ENCODE measurements around the gene ALKAL2.

ALKAL2 gene

DNA sequence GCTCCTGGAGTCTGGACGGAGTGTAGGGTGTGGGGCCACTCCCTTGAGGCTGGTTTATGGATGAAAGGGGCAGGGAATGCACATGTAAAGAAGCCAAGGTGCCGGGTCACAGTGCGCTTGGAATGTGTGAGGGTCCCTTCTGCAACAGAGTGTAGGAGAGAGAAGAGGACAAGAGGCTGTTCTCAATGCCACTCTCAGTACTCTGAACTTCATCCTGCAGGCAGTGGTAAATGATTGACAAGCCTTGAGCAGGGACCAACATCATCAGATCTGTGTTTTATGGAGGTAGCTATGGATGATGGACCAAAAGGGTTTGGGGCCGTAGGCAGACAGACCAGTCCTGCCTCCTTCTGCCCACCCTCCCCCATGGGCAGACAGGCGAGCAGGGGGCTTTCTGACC is 7.2 kb upstream of the ALKAL2 start:
- in situ Hi-C loops (cut with HindIII; ENCODE audit: low sequenced_read_pairs), result no loop called here

DNA sequence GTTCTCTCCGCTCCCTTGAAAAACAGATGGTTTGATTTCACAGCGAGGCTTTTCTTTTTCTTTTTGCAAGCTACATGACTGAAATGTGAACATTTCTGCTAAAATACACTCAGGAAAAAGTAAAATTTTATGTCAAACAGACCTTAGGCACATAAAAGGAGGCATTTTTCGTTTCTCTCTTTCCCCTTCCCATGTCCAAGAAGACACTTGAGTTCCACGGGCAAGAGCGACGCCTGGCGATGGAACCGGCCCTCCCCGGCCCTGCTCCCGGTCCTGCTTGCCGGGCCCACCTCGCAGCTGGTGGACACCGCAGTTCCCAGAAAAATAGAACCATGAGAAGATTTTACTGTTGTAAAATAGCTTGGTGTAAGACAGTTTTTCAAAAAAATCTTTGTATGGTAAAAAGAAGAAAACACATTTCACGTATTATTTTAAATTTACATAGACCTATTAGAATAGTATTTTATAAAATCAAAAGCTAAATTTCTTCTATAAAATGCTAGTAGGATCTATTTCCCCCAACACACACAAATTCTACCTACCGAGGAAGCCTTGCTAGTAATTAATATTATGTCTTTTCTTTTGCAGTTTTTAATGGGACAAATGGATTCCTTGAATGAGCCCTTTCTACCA is 2.3 kb upstream of the ALKAL2 start:
- in situ Hi-C loops (cut with HindIII; ENCODE audit: low sequenced_read_pairs), result no loop called here

DNA sequence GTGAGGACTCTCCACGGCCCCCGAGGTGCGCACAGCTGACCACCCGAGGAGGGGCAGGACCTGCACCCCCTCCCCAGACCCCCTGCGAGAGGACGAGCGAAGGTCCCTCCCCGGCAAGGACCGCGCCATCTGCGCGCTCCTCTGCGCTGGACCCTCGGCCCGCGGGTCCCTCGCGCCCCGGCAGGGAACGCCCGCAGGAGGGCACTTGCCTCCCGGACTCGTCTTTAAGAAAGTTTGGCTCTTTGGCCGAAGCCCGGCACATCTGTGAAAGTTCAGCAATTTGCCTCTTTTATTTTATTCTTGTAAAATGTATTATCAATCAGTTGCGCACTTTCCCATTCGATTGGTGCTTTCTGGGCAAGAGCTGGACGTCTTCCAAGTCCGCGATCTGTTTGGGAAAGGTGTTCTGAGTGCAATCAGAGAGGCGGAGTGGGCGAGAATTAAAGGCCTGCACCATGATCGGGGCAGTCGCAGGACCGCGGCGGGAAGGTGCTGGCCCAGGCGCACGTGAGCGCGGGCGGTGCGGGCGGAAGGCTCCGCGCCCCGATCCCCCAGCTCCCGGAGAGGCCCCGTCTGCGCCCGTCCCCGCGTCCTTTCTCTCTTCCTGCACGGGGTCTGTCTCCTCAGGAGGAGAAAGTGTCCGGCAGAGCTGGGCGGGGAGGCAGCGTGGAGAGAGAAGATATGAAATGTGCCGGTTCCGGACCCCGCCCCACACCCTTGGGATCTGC is 1.6 kb upstream of the ALKAL2 start:
- in situ Hi-C loops (cut with HindIII; ENCODE audit: low sequenced_read_pairs), result no loop called here

DNA sequence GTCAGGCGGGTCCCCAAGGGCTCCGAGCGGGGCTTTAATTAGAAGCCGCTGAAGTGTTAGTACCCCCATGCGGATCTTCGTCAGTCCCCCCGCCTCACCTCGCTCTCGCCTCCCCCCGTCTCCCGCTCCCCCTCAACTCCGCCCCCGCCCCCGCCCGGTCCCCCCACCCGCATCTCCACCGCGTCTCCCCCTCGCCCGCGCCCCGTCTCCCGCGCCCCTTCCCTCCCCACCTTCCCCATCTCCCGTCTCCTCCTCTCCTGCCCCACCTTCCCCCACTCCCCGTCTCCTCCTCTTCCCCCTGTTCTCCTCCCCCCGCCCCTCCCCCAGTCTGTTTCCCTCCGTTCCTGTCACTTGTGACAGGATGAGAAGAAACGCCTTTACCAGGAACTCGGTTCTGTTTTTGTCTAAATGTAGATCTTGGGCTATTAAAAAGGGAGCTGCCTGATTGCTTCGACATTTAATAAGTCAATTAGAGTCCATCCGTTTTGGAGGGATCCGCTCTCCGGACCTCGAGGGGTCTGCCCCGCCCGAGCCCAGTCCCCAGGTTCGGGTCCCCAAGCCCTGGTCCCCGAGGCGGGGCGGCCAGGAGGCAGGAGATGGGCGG is 969 bp upstream of the ALKAL2 start:
- in situ Hi-C loops (cut with HindIII; ENCODE audit: low sequenced_read_pairs), result no loop called here

DNA sequence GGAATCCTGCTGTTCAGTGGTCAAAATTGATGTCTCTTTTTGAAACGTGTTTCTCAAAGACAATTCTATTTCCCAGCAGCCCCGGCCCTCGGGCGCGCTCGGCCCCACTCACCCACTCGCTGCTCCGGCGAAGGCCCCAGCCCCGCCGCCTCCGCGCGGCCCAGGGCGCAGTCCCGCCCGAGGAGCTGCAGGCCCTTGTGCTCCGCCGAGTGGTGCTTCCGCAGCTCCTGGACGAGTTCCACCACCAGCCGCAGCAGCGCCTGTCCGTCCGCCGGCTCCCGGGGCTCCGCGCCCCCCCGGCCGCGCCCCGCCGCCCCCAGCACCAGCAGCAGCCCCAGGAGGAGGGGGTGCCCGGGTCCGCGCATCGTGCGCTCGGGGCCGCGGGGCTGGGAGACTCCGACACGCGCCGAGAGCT is 413 bp downstream of the ALKAL2 start:
- in situ Hi-C loops (cut with HindIII; ENCODE audit: low sequenced_read_pairs), result no loop called here

DNA sequence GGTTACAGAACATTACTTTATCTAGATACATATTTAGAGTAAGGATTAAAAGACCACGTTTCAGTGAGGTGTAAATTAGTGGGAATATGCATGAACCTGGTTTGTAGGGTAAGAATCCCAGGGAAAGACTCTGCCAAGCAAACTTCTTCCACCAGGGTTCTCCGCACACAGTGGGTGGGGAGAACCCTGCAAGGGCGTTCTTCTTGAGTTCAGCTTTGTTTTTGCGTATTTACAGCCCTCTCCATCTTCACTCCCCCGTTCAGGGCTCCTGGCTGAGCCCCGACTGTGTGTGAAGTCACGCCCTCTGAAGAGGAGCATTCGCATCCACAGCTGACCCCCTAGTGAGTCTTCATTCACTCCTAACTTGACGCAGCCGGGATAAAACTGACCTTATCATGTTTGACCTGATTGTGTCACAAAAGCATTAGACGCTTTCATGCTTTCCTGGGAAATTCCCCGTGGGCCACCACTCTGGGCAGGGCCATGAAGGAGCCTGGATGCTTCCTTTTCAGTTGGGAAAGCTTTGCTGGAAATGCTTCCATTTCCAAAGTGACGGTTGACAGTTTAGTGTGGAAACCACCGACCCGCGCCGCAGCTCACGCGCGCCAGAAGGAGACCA is 1.0 kb downstream of the ALKAL2 start:
- in situ Hi-C loops (cut with HindIII; ENCODE audit: low sequenced_read_pairs), result no loop called here

DNA sequence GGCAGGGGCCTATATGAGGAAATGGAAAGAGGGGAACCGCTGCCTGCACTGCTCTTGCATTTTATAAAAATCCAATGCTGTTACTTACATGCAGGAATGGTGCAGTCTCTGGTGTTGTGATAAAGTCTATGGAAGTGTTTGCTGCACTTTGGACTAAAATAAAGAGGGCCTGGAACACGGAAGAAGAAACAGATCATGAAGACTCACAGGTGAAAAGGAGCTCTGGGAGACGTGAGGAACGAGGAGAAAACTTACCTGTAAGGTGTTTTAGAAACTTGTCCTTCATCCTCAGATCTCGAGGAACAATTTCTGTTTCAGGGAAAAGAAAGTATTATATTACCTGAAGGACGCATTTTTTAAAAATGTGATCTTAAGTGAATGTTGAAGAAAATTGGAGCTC is 1.9 kb downstream of the ALKAL2 start:
- in situ Hi-C loops (cut with HindIII; ENCODE audit: low sequenced_read_pairs), result no loop called here

DNA sequence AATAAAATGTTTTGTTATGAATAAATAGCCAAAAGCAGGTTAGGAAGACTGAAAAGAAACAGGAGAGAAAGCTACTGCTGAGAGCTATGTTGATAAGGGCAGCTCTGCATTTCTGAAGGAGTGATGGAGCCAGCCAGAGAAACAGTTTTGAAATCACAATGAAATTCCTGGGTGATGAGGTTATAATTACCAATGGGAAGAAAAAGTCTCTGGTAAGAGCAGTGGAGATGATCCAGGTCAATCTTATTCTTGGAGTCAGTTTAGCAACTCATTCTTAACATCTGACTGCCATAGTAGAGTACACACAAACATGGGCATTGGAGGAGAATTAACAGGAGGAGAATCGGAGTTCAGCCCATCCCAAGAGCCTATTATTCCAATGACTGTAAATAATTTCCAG is 2.4 kb downstream of the ALKAL2 start:
- in situ Hi-C loops (cut with HindIII; ENCODE audit: low sequenced_read_pairs), result no loop called here

DNA sequence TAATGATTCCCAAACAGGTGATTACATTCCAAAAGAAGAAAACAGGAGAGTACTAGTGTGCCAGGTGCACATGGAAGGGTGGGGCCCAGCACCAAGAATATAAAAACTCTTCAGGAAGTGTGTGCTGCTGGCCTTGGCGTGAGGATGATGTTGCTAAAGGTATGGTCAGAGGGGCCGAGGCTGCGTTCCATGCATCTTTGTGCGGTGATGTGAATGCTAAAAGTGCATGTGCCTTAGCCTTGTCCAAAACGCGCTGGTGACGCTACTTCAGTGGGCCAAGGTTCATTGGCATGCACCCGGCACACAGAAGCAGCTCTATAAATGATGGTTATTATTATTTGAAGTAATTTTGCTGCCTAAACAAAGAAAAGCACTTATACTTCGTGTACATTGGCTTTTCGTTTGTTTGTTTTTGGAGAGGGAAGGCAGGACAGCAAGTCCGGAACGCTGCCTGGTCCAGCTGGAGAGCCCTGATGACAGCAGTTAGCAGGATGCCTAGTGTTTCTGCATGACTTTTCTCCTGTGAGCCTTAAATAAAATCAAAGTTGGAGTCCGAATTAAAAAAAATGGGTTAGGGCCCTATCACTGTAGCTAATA is 2.9 kb downstream of the ALKAL2 start:
- in situ Hi-C loops (cut with HindIII; ENCODE audit: low sequenced_read_pairs), result no loop called here

DNA sequence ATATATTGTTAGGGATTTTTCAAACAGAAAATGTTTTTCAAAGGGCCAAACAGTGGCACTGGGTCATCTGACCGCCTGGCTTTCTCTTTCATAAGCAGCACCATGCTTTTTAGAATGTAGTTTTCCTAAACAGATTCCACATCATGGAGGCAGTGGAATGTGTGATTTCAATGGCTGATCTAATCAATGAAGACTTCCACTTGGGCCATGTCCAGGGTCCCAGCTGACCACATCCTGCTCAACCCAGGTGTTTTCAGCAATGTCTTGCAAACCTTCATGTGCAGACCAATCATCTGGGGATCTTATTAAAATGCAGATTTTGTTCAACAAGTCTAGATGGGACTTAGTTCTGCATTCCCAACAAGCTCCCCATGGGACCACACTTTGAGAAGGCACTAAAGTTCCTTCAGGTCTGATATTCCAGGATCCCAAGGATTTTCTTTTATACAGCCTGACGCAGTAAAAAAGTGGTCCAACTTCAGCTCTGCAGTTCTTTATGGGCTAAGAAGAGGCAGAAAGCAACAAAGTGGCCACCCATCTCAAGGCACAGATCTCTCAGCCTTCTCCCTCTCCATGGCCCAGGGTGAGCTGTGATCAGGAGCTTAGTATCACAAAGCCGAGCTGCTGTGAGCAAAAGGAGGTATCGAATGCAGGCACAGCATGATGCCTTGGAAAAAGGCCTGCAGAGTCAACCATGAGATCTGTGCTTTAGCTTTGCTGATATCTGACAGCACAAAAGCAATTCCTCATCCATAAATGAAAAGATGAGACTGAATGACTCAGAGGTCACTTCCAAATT is 3.7 kb downstream of the ALKAL2 start:
- in situ Hi-C loops (cut with HindIII; ENCODE audit: low sequenced_read_pairs), result no loop called here

DNA sequence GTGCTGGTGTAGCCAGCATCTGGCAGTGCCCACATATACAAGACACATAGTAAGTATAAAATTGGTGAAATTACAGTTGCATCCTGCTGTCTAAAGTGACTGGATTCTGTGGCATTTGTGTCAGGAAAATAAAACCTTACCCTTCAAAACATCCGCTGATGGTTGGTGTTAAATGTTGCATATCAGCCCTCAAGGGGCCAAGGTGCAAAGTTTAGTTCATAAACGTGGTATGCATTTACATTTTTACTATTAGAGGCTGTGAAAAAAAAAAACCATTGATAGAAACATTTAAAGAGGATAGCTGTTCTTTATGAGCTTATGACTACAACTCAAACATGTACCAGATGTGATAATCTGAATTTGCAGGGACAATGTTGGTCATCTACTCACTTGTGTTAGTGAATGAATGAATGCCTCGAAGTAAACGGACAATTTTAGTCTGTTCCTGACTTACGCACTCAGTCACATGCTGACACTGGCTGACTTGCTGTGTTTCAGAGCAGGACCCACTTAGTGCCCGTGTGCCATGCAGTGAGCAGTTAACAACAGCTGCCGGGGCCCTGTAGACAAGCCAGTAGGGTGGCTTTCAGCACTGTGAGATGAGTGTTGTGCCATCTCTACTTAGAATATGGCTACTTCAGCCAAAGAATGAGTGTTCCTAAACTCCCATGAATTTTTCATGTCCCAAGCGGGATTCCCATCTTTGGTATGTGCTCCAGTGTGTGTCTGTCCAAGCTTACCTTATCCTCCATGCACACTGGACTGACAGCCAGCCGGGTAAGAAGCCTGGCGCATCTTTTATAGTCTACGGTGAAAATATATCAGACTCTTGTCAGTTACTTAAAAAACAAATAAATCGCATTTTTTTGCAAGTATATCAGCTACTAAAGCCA is 5.3 kb downstream of the ALKAL2 start:
- in situ Hi-C loops (cut with HindIII; ENCODE audit: low sequenced_read_pairs), result no loop called here

DNA sequence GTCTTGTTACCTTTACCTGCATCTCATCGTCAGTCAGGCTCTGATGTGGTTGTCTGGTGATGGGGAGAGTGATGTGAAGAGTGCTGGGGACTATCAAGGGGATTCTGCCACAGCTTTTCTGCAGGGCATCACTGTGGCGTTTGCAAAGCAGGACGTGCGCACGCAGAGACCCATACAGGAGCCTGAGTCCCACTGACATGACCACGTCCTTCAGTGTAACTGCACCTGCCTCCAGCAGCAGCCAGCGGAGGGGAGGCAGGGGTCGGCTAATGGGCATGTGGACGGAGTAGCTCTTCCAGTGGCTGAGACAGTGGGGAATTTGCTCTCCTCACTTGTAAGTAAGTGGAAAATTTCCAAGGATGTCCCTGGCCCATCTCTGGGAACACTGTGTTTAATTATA is 6.5 kb downstream of the ALKAL2 start:
- in situ Hi-C loops (cut with HindIII; ENCODE audit: low sequenced_read_pairs), result no loop called here

DNA sequence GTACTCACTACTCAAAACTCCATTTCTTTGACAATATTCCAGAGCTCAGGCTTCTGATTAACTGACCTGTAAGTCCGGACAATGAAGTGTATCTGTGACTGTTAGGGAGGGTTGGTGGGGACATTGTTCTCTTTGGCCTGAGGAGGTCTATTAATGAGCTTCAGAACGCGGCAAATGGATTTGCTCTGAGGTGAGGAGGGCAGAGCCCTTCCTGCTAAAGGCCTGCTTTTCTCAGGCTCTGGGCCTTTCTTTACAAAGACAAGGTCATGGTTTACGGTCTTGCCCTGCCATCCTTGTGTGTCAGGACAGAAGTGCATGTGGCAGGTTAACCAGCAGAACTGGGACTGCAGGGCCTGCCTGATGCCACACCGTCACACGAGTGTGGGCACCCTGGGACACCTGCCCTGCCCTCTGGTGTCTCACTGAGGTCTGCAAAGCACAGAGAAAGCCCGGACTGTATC is 7.2 kb downstream of the ALKAL2 start:
- in situ Hi-C loops (cut with HindIII; ENCODE audit: low sequenced_read_pairs), result no loop called here

DNA sequence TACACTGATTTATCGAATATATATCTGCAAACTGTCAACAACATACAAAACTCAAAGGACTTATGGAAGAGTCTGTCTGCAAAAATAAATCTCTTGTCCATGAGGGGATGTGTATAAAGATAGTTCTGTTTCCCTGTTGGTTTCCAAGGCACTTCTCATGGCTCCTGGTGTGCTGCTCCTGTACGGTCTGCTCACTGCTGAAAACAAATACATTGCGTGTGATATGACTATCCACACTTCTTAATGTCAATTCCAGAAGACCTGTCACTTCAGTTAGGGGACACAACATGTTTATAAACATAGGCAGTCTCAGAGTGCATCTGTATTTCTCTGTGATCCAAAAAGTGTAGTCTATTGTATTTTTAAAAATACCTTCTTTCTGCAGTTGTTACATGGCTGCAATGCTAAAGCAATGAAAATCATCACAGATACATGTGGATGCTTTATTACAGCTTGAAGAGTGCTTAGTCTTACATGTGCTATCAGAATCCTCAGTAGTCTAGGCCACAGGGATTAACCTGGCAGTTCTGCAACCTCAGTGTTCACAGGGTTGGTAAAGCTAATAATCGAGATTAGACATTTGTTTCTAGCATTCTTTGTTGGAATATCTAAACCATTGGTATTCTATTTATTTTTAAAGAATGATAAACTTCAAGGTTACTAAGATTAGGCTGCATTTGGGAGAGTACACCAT is 7.8 kb downstream of the ALKAL2 start:
- in situ Hi-C loops (cut with HindIII; ENCODE audit: low sequenced_read_pairs), result no loop called here

DNA sequence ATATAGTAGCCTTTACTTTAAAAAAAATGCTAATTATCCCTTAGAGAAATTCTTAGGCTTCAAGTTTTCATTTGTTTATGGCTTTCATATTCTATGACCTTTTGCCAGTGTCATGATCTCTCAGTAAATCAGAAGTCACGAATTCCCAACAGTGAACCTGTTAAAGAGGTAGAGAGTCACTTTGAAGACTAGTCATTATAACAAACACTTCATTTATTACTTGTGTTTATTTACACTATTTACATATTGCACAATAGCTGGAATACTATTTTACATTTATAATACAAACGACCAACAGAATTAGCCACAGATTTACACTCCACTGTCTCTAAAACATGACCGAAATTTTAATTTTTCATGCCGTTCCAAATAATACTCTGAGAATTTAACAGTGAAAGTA is 8.5 kb downstream of the ALKAL2 start:
- in situ Hi-C loops (cut with HindIII; ENCODE audit: low sequenced_read_pairs), result no loop called here

DNA sequence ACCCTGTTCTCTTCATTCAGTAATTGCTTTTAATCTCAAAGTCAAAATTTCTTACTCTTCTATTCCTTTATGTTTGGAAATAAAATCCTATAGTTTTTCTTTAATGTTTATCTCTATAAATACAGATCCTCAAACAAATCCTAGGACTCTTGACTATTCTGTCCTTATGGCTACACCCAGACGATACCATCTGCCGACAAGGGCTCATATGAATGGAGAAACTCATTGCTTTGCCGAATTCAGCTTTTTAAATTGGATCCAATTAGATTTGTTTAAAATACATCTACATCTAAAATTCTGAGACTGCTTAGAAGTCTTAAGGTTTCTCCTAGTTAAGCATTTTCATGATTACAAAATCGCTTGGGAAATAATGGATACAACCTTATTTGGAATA is 9.0 kb downstream of the ALKAL2 start:
- in situ Hi-C loops (cut with HindIII; ENCODE audit: low sequenced_read_pairs), result no loop called here

DNA sequence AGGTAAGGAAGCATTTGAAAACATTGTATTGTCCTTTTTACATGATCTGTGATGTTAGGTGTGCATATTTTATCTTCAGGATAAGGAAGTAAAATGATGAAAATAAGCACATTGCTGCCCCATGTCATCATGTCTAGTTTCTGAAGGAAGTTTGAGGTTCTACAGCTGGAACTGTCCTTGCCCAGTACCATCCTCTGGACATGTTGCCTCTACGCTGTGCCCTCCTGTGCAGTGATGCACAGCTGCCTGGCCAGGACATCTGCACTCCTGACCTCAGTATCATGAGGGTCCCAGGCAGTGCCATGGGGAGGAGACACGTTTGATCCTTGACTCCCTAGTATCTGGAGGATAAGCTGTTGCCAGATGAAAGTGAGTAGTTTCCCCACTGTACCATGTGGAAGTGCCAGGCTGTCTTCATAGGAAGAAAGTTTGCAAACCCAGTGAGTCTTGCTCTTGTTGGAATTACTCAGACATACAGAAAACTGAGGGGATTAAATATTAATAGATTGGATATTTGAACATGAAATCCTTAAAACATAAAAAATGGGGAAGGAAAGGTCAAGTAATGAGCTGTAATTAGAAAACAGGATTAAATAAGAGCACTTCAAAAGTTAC is 9.5 kb downstream of the ALKAL2 start:
- in situ Hi-C loops (cut with HindIII; ENCODE audit: low sequenced_read_pairs), result no loop called here

DNA sequence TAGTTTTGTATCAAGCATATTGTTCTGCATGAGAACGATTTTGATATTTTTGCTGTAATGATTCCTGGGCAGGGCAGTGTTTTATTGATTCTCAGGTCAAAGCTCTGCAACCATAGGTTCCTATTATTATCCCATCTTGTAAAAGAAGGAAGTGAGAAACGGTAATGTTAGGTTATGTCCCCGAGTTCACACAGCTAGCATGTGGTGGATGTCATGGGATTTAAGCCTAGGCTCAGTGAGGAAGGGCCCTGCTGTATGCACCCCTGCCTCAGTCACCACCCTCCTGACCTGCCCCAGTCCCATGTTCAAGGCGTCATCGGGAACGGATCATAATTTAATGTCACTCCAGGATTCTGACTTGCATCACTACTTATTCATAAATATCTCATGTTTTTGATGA is 12.4 kb downstream of the ALKAL2 start:
- in situ Hi-C loops (cut with HindIII; ENCODE audit: low sequenced_read_pairs), result no loop called here

DNA sequence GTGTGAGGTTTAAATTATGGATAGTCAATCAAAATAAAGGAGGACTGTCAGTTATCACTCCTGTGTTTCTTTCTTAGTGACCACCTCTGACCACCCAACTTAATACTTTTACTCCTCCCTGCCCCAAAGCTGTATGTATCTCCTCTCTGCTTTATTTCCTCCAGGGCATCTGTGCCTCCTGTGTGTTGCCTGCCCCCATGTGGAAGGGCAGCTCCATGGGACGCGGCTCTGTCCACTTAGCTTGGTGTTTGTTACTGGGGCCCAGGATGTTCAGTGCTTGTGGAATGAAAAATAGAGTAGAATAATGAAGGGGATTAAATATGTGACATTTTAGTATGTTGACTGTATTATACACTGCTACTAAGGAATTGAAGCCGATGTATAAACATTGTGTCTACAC is 13.4 kb downstream of the ALKAL2 start:
- in situ Hi-C loops (cut with HindIII; ENCODE audit: low sequenced_read_pairs), result no loop called here

Data from endothelial cell of hepatic sinusoid (primary cell).